Posterior cingulate gyrus (tissue), 11 donors: ENCODE data around the gene NAGLU.
A peak's percentile ranks its signal among the peaks of the same experiment; 100 is the strongest.

Source experiments
- DNase-seq, 10 donors: peaks; one replicate each; pipeline versions ENCODE4 v3.0.0 to v3.0.0-alpha.2; 2020 to 2021; ENCODE audit warnings: mixed read lengths in 3 of 10
- intact Hi-C: fragments of 100-400 bp; cut with DNase I; formaldehyde crosslinking; loops from one replicate; pipeline ENCODE4 v1.15.1; 2023

The NAGLU gene

DNA sequence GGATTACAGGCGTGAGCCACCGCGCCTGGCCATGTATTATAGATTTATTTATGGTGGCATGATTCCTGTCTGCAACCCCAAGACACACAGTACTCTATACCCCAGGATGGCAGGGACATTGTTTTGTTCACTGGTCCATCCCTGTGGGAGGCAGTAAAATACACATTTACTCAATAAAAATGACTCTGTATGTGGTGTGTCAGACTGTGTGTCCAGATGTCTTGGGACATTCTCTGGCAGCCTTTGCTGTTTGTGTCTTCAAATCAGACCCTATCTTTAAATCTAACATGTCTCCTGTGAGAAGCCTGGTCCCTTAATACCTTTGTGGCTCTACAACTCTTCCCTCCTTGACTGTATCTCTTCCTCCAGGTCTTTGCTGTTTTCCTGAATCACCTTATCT is 24.2 kb downstream of the NAGLU start:
- DNase-seq: peak in 1 of 10 donors; percentile 2
- intact Hi-C loops: no loop called here

DNA sequence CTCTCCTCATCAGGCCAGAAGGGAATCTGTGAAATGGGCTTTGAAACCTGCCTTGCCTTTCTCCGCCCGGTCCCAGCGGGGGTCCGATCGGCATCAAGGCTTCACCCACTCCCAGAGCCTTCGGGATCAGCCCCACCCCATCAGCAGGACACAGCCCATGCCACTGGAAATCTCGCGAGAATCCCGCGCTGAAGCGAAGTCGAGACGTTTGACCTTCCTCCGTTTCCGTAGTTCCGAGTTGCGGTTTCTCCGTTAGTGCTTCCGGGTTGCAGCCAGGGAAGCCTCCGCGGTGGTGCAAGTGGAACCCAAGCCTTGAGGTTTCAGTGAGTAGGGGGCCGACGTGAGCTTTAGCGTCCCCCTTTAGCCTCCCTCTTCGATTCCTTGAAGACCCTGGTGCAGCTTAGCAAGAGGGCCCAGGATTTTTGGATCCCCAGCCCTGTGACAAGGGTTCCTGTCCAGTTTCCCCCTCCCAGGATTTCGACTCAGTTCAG is 25.9 kb downstream of the NAGLU start, which contains the start of gene COASY:
COASY (plus strand) TSS at position 252 of the 491 bp plus-strand sequence. CDS start 475 bp downstream, outside the sequence.
- peak; percentile 88 to 99 (median 94) for DNase-seq
- intact Hi-C loops: no loop called here

DNA sequence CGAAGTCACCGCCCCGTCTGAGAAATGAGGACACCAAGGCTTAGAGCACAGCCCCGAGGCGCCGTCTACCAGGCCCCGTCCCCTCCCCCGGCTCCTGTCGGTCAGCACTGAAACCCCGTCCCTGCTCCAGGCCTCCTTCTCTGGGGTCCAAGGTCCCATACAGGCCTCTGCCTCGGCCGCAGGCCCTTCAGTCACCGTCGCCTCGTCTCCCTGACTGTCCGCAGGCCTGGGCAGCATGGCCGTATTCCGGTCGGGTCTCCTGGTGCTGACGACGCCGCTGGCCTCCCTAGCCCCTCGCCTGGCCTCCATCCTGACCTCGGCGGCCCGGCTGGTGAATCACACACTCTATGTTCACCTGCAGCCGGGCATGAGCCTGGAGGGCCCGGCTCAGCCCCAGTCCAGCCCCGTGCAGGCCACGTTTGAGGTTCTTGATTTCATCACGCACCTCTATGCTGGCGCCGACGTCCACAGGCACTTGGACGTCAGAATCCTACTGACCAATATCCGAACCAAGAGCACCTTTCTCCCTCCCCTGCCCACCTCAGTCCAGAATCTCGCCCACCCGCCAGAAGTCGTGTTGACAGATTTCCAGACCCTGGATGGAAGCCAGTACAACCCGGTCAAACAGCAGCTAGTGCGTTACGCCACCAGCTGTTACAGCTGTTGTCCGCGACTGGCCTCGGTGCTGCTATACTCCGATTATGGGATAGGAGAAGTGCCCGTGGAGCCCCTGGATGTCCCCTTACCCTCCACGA is 26.5 kb downstream of the NAGLU start:
- intact Hi-C loops: no loop called here
- DNase-seq: peak in 3 of 10 donors; percentile 71 to 85 (median 76)

DNA sequence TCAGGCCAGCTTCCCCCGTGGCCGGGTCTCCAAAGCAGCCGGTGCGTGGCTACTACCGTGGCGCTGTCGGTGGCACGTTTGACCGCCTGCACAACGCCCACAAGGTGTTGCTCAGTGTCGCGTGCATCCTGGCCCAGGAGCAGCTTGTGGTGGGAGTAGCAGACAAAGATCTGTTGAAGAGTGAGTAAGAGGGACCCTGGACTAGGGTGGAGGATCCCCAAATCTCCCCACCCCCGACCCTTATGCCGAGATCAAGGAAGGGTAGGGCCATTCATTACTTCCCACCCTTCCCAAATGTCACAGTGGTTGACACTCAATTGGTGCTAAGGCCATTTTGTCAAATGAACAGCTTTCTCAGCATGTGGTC is 27.1 kb downstream of the NAGLU start:
- DNase-seq: peak in 1 of 10 donors; percentile 31
- intact Hi-C loops: no loop called here

DNA sequence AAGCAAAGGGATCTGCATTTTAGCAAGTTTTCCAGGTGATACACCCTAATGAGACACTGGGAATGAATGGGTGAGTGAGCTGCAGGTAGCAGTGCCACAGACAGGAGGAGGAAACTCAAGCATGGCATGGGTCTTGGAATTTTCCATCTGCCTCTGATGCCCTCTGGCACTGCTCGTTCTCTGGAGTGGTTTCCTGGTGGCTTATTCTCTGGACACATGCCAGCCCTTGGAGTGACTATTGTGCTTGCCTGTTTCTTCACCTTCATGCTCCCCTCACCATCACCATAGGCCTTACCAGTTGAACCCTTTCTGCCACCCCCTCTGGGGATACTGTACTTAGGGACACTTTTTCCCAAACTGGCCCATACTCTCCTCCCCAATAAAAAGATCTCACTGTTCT is 27.5 kb downstream of the NAGLU start:
- intact Hi-C loops: no loop called here
- DNase-seq: no peak

DNA sequence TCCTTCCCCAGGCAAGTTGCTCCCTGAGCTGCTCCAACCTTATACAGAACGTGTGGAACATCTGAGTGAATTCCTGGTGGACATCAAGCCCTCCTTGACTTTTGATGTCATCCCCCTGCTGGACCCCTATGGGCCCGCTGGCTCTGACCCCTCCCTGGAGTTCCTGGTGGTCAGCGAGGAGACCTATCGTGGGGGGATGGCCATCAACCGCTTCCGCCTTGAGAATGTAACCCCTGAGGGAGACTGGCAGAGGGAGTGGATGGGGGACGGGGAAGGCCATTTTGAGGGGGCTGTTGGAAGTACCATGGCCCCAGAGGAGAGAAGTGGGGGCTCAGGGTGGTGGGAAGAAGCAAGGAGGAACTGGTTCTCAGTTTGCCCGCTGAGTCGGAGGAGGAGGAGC is 27.9 kb downstream of the NAGLU start:
- peak in 1 of 10 donors; percentile 37 for DNase-seq
- intact Hi-C loops: no loop called here

DNA sequence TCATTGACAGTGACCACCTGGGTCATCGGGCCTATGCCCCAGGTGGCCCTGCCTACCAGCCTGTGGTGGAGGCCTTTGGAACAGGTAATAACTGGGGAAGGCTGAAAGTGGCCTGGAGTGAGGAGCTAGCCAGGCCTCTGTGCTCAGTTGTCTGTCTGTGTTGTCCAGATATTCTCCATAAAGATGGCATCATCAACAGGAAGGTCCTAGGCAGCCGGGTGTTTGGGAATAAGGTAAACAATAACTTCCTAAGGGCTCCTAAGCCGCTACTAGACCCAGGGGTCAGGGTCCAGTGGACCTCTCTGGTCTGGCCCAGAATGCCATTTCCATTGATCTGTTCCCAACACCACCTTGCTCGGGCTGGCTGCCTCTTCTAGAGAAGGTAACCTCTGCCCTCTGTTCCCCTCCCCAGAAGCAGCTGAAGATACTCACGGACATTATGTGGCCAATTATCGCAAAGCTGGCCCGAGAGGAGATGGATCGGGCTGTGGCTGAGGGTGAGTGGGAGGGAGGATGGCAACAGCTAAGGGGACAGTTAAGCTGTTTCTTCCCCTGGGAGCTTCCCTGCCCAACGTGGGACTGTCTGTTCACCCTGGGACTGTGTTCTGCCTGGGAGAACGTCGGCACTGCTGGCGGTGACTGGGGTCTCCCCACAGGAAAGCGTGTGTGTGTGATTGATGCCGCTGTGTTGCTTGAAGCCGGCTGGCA is 28.9 kb downstream of the NAGLU start:
- DNase-seq: peak in 1 of 10 donors; percentile 52
- intact Hi-C loops: no loop called here

DNA sequence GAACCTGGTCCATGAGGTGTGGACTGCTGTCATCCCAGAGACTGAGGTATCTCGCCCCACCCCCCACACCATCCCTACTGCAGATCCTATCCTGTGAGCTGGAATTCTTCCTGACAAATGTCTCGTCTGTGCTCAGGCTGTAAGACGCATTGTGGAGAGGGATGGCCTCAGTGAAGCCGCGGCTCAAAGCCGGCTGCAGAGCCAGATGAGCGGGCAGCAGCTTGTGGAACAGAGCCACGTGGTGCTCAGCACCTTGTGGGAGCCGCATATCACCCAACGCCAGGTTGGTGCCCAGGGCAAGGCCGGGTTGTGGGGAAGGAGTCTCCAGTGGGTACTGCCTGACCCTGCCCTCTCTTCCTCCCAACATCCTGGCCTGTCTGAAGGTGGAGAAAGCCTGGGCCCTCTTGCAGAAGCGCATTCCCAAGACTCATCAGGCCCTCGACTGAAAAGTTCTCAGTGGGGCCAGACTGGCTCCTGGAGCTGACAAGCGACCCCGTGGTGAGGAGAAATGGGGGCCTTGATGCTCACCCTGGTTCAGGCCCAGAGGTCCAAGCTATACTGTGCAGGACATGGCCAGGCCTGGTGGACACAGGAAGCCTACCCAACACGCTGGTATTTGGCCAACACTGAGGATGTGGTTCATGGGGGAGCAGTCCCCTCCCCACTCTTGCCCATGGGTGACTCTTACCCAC is 29.6 kb downstream of the NAGLU start:
- DNase-seq: peak in 2 of 10 donors; percentile 40 to 57
- intact Hi-C loops: no loop called here

DNA sequence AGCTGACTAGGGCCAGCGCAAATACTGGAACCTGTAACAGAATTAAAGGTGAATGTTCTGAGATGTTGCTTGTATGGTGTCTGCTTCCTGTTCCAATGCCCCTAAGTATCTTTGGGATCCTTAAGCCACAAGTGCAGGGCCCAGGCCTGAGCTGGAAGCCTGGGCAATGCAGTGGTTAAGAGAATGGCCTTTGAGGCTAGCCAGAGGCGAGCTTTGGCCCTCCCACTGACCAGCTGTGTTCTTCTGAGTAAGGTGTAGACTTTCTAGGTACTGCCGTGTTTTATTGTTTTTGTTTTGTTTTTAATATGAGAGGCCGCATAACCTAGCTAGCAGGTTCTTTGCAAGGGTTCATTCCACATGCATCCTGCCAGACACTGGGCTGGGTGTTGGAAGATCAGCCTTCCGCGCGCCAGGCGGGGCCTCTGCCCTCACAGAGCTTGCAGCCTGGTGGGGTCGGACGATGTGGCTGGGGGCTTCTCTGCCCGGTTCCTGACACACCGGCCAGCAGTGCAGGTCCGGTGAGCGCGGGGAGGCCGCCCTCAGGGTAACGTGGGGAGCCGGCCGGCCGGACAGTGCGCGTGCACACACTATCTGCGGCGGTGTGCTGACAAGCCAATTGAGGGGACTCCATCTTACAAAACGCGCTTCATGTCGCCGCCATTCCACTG is 30.3 kb downstream of the NAGLU start:
- intact Hi-C loops: no loop called here
- peak in 2 of 10 donors; percentile 34 to 67 for DNase-seq

DNA sequence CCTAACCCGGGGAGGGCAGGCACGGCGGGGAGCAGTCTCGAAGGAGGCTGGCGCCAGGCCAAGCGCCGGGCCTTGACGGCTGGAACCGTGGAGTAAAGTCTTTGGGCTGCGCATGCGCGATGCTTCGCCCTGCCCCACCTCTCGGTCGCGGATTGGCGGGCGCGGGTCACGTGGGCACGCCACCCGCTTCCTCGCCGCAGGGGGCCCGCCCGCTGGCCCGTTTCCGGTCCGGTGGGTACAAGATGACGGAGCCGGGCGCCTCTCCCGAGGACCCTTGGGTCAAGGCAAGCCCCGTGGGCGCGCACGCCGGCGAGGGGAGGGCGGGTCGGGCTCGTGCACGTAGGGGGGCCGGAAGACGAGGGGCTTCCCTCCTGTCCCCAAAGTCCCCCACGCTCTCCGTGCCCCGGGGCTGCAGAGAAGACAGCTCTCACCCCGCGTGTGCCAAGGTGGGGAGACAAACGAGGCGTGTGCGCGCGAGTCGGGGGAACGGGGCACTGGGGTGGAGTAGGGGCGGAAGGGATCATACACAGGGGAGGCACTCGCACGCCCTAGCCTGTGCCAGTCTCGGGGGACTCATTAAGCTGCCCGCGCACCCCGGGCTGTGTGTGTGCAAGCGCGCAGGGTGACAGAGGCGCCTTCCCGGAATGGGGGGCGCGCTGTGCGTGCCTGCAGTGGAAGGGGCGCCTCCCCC is 31.0 kb downstream of the NAGLU start, which contains the start of gene MLX:
MLX (plus strand) TSS at position 218 of the 691 bp plus-strand sequence; CDS start at position 243, 25 bp downstream.
- DNase-seq: peak; percentile 88 to 99 (median 91)
- intact Hi-C loops: no loop called here

DNA sequence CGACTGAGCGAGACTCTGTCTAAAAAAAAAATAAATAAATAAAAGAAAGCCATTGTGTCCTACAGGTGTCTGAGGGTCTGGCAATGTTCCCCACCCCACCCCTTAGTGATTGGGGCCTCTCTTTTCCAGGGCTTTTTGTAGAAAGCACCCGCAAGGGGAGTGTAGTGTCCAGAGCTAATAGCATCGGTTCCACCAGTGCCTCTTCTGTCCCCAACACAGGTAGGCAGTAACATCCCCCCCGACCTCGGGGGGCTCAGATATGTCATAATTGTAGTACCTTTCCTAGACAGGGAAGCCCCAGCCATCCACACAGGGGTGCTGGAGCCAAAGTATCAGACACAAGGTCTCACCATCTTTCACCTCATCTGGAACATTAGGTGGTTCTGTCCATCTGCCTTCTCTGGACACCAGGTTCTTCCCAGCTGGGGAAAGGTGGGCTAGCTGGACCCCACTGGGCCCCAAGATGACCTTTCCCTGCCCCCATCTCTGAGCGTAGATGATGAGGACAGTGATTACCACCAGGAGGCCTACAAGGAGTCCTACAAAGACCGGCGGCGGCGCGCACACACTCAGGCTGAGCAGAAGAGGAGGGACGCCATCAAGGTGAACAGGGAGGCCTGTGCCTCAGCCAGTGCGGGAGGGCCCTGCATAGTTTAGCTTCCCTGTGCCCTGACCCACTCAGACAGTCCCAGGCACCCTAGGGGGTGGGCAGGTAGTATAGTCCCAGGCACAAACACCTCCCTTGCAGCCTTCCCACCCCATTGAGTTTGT is 32.5 kb downstream of the NAGLU start:
- intact Hi-C loops: no loop called here
- peak in 1 of 10 donors; percentile 73 for DNase-seq

DNA sequence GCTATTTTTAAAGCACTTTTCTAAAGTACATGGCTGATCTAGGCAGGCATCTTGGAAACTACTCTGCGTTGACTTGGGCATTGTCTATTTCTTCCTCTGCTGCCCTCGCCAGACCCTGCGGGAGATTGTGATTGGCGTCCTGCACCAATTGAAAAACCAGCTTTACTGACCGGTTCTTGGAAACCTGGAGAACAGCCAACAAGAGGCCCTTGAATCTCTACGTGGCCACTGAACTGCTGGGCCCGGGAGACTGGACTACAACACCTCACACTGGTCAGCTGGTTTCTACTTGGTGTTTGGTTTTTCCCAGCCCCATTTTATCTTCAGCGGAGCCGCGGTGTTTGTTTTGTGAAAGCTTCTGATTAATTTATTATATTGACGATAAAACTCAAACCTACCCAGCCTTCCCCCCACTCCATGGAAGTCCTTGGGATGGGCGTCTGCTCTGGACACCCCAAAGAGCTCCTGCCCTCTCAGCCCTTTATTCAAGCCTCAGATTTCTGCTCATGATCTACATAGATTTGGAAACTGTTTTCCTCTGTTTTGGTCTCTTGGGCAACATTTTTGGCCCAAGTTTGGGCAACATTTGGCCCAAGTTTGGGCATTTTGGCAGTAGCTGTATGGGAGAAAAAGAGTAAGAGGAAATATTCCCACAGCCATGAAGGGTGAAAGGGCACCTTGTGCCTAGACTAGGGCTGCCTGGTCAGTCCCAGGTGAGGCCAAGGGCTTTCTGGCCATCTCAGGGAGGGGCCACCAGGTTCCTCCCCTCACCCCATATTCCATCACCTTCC is 35.6 kb downstream of the NAGLU start:
- peak in 1 of 10 donors; percentile 29 for DNase-seq
- intact Hi-C loops: no loop called here

DNA sequence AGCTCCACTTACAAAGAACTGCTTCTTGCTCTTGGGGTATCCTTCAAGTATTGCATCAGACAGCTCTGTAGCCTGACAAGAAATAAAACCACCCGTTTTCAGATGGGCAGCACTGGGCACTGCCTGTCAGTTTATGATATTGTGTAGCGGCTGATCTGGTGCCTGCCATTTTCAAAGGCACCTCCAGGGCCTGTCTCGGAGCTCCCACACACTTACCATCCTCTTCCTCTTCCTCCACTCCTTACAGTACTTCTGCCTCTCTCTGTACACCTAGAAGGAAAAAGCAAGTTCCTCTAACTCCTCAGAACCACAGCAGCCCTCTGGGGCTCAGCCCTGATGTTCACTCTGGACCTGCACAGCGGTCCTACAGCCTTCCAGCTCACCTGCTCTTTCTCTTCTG is 37.1 kb downstream of the NAGLU start:
- intact Hi-C loops: no loop called here

DNA sequence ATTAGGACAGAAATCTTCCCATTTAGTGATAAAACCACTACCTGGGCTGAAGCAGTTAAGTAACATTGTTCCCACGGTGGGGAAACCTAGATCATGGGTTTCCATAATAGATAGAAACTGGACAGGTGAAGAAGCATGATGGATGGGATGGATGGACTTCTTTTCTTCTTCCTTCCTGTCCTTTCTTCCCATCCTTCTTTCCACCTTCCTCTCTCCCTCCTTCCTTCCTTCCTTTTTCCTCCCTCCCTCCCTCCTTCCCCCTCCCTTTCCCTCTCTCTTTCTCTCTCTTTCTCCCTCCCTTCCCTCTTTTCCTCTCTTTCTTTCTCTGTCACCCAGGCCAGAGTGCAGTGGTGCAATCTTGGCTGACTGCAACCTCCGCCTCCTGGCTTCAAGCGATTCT is 38.4 kb downstream of the NAGLU start:
- intact Hi-C loops: no loop called here
- DNase-seq: no peak

More for the DNA sequence above, 37.1 kb downstream of the NAGLU start:
- no peak for DNase-seq

DNA sequence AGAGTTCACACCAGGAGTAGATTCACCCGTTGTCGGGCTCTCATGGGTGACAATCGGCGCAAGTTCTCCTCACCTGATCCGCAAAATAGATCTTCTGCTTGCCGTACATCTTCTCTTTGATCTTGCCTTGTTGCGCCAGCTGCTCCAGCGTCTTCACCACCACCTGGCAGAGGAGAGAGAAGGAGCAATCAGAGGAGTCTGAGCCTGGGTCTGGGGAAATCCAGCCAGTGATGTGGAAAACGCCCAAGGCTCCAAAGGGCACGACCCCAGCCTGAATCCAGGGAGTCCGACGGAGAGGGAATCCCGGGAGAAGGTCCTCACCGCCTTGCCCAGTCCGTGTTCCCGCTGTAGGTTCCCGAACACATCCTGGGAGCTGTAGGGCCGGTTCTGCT is 41.1 kb downstream of the NAGLU start:
- intact Hi-C loops: loop anchor here (2.0 kb wide), 1 partner anchor 100 kb away; the partner anchor contains the start of gene PLEKHH3
- no peak for DNase-seq

DNA sequence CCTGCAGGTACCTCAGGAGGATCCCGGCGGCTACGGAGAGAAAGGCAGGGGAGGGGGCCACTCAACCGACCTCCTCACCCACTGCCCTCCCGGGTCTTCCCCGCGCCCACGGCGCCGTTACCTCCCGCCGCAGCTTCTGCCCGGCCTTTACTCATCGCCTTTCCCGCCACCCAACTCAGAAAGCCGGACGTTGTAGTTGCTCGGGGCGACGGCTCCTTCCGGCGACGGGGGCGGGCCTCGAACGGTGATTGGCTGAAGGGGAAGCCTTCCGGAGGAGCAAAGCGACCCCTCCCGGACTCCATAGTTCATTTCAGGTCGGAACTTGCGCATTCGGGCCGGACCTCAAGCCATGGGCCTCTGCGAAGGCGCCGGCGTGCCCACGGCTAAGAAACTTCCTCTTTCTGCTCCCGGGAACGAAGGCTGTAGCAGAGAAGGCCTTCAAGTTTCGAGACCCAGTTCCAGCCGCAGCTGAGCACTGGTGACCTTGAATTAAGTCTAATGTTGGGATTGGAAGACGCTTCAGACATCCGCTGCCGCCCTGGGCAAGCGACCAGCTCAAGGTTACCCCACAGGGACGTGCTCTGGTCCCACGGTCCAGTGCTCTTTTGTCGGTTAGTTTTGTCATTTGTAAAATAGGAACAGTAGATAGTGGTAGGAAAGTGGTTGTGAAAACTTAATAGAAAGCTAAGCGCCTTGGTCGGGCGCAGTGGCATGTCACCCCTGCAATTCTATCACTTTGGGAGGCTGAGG is 41.7 kb downstream of the NAGLU start, which contains the start of gene PSMC3IP:
PSMC3IP (minus strand) TSS at position 198 of the 750 bp plus-strand sequence; CDS start at position 155, 43 bp downstream.
- intact Hi-C loops: loop anchor here (2.0 kb wide), 1 partner anchor 99 kb away; the partner anchor contains the start of gene PLEKHH3
- peak; percentile 92 to 99 (median 96) for DNase-seq

DNA sequence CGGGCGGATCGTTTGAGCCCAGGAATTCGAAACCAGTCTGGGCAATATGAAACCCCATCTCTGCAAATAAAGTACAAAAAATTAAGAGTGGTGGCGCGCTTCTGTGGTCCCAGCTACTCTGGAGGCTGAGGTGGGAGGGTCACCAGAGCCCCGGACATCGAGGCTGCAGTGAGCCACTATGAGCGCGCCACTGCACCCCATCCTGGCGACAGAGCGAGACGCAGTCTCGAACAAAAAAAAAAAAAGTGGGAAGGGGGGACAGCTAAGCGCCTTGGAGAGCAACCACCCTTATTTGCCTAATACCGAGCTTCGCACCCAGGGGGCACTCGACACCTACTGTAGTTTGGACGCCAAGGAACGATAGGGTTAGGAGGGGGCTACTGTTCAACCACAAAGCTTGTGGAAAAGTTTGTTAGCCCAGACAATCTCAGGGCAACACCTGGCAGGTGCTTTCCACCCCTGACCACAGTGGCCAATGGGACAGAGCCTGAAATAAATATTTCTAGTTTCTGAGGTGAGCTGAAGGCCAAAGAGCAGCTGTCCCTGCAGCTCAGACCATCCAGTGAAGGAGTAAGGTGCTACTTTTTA is 42.3 kb downstream of the NAGLU start:
- peak in 9 of 10 donors; percentile 46 to 92 (median 70) for DNase-seq
- intact Hi-C loops: no loop called here
